SKM-1 treated with dmso at 0.1 percent for 144 hours (cell line): ENCODE results near the gene SCAPER.
"Not testable (repeated sequence)": the region's sequence is repeated elsewhere in the genome, so short reads cannot be mapped to it uniquely, and the experiment has no call there.

Source experiments
- DNase-seq: peaks from one replicate; lab custom pipeline; 2025; ENCODE audit not compliant: unreplicated experiment; lab: John Stamatoyannopoulos, UW

SCAPER gene

GRCh38 chr15:76433036-76433435 lies 472.1 kb downstream of the SCAPER start:
- not testable (repeated sequence) for DNase-seq

DNA sequence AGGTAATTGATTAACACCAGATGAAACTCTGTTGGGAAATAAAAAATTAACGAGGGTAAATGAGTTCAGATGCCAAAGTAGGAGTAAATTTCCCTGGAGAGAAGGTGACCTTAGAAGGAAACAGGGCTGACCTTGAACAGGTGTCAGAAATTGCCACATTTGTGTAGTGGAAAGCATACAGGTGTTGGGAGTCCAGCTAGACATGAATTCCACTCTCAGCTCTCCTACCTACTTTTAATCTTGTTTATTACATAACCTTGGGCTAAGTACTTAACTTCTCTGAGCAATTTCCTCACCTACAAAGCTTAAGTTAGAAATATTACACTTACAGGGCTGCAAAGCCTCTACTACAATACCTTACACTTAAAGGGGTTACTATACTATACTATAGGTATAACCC lies 472.5 kb downstream of the SCAPER start:
- DNase-seq: no peak

GRCh38 chr15:76431971-76432370 lies 473.2 kb downstream of the SCAPER start:
- no peak for DNase-seq

DNA sequence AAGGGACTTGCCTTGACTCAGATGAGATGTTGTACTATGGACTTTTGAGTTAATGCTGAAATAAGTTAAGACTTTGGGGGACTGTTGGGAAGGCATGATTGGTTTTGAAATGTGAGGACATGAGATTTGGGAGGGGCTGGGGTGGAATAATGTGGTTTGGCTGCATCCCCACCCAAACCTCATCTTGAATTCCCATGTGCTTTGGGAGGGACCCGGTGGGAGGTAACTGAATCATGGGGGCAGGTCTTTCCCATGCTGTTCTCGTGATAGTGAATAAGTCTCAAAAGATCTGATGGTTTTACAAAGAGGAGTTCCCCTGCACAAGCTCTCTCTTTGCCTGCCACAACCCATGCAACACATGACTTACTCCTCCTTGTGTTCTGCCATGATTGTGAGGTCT lies 474.4 kb downstream of the SCAPER start:
- not testable (repeated sequence) for DNase-seq

- no peak for DNase-seq
Measured at GRCh38 chr15:76429661-76430060, 475.5 kb downstream of the SCAPER start.

GRCh38 chr15:76426941-76427340 lies 478.2 kb downstream of the SCAPER start:
- DNase-seq: no peak

DNA sequence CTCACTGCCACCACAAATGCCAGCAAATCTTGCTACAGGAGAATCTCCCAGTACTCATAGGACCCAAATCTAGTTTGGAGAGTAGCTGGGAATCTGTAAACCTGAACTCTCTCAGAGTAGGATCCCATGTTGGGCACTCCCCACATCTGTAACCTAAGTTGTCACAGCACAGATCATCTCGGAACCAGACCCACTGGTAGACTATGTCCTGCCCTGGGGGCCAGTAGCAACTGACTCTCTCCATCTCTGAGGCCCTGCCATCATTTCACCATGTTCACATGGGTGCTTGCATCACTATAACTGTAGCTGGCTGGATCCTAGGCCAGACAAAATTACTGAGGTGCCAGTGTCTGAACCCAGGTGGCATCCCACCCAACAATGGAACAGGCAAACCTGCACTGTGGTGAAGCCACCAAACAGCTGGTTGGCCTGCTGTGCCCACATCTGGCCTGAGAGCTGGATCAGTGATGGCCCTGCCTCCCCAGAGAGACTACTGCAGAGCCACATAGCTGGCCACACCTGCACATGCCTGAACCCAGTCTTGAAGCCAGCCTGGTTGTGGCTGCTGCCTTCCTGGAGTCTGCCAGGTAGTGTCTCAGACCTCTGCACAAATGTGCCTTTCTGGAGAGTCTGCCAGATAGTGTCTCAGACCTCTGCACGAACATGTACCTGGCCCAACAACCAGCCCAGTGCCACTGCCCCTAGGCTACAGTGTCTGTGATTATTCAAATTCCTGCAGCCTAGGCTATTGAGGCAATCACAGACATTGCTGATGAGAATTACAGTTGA lies 486.6 kb downstream of the SCAPER start:
- no peak for DNase-seq

DNA sequence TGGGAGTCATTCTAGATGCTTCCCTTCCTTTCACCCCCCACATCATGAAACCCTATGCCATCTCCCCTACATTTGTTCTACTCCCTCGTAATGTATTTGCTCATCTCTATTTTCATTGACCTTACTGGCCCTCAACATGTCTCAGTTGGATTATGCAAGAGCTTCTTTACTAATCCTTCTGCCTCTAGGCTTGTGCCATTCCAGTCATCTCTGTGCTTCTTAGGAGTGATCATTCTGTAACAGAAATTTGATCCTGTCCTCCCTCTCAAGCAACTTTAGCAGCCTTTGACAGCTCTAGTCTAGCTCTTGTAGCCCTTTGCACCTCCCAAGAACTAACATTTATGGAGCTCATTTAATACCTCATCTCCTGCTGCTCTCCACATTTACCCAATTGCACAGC lies 503.9 kb downstream of the SCAPER start:
- no peak for DNase-seq

- no peak for DNase-seq
Measured at GRCh38 chr15:76398317-76399104, 506.6 kb downstream of the SCAPER start.

- no peak for DNase-seq
Measured at GRCh38 chr15:76393614-76394013, 511.5 kb downstream of the SCAPER start.

GRCh38 chr15:76391847-76392246 lies 513.3 kb downstream of the SCAPER start:
- no peak for DNase-seq

- no peak for DNase-seq
Measured at GRCh38 chr15:76391309-76391708, 513.8 kb downstream of the SCAPER start.

DNA sequence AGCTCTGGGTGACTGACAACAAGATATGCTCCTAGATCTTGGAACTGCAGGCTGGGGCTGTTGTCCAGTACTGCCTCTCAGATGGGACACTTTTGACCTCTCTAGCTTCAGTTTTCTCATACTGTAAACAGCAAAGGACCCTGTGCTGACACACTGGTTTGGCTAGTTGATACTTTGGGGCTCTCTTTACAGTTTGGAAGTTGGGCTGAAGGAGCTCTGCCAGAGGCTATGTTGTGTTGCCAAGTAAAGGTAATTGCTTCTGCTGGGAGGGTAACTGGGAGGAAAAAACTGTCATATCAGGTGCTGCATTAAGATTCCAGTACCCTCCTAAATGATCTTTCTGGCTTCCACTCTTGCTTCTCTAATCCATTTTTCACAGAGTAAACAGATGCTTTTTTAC lies 514.6 kb downstream of the SCAPER start:
- DNase-seq: no peak

DNA sequence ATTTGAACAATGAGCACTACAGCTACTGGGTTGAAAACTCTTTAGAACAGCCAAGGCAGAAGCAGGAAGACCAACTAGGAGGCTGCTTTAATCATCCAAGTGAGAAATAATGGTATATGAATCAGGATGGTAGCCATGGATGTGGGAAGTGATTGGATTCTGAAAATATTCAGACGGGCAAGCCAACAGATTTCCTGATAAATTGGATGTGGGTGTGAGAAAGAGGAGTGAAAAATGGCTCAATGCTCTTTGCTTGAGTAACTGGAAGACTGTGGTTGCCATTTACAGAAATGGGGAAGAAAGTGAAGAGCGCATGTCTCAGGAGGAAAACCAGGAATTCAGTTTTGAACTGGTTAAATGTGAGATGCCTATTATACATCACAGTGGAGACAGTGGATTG lies 518.2 kb downstream of the SCAPER start:
- no peak for DNase-seq

- no peak for DNase-seq
Measured at GRCh38 chr15:76386178-76386577, 519.0 kb downstream of the SCAPER start.

GRCh38 chr15:76384409-76384808 lies 520.7 kb downstream of the SCAPER start:
- DNase-seq: no peak

GRCh38 chr15:76382987-76383728 lies 522.0 kb downstream of the SCAPER start:
- DNase-seq: no peak

DNA sequence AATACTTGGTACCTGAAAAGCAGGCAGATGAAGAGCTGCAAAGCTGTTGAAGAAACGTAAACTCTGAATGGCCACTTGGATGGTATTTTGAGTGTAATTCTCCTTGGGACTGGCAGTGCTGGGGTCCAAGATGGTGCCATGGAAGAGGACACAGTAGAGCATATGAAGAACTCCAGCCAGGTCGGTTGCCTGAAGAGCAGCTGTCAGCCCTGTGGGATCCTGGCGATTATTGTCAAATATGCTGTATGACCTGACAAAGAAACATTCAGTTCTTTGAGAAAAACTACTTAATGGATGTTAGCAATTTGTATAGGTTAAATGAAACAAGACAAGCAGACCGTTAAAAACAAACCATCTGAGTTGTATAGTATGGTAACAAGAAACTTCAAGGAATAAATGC lies 523.8 kb downstream of the SCAPER start:
- DNase-seq: no peak

GRCh38 chr15:76380249-76380648 lies 524.9 kb downstream of the SCAPER start:
- no peak for DNase-seq

DNA sequence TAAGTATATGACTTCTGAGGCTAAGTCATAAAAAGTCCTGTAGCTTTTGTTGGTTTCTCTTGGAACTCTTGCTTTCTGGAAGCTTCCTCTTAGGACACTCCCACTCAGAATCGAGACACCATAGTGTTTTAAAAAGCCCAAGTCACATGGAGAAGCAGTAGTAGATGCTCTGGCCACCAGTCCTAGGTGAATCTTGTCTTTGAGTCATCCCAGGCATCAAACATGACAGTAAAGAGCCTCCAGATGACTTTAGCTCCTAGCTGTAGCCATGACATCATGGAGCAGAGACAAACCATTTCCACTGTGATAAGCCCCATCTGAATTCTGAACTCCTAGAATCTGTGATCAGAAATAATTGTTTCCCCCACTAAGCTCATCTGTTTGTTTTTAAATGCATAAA lies 526.4 kb downstream of the SCAPER start:
- DNase-seq: no peak

DNA sequence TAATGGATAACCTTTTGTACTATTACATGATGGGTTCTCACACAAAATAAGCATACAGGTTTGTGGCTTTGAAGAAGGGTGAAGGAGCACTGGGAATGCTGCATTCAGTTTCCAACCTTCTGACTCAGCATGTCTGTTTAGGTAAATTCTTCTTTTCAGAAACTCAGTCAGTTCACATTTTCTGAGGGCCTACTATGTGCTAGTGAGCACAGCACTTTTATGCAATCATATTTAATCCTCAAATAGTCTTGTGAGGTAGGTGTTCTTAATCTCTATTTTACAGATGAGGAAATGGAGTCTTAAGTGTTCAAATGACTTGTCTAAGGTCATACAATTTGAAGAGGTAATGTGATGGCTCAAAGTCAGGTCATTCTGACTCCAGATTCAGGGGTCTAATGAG lies 527.4 kb downstream of the SCAPER start:
- no peak for DNase-seq

- DNase-seq: no peak
Measured at GRCh38 chr15:76377217-76377616, 527.9 kb downstream of the SCAPER start.
